ENCODE data around the gene BRS3.

BRS3 gene

DNA sequence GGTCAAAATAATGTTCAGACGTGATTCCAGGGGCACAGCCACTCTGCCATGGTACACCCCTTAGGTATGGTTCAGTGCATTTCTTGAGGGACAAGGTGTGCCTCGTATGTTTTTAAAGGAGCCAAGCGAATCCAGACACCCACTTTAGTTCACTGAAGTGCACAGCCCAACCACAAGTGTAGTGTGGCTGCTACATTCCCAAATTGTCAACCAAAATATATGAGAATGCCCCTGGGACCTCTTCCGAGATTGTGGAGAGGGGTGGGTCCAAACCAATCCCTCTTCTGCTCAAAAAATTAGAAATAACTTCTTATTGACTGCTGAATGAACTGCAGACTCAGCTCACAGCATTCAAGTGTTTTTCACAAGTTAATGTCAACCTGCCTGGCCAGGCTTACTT is 7.4 kb upstream of the BRS3 start:
- DNase-seq (ENCODE audit: low spot score), result no peak
- TF ChIP-seq, protein P1, sequence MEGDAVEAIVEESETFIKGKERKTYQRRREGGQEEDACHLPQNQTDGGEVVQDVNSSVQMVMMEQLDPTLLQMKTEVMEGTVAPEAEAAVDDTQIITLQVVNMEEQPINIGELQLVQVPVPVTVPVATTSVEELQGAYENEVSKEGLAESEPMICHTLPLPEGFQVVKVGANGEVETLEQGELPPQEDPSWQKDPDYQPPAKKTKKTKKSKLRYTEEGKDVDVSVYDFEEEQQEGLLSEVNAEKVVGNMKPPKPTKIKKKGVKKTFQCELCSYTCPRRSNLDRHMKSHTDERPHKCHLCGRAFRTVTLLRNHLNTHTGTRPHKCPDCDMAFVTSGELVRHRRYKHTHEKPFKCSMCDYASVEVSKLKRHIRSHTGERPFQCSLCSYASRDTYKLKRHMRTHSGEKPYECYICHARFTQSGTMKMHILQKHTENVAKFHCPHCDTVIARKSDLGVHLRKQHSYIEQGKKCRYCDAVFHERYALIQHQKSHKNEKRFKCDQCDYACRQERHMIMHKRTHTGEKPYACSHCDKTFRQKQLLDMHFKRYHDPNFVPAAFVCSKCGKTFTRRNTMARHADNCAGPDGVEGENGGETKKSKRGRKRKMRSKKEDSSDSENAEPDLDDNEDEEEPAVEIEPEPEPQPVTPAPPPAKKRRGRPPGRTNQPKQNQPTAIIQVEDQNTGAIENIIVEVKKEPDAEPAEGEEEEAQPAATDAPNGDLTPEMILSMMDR (IDR thresholded peaks at IDR 0.05; ENCODE audit: borderline replicate concordance, control extremely low read depth, extremely low read depth, insufficient read depth, missing control alignments), result no peak
- in situ Hi-C loops (cut with MboI; ENCODE audit: low sequenced_read_pairs, unreplicated experiment), result no loop called here

DNA sequence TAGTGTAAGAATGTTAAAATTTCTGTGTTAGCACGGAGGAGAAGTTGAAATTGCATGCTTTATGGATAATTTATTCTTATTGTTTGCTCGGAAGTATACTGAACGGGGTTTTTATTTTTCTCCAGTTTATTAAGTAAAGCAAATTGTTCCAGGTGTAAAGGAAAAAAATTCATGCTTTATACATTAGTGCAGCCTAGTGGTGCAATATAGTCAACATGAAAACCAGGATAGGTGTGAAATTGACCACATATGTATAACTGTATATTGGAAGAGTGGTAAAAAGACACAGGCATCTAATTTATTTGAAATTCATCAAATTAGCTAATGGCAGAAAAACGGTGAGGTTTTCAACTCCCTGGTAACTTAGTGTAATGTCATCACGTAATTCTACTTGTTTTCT is 959 bp downstream of the BRS3 start:
- in situ Hi-C loops (cut with MboI; ENCODE audit: low sequenced_read_pairs, unreplicated experiment), result no loop called here
- DNase-seq (ENCODE audit: low spot score), result no peak
- TF ChIP-seq, protein P1 (IDR thresholded peaks at IDR 0.05; ENCODE audit: borderline replicate concordance, control extremely low read depth, extremely low read depth, insufficient read depth, missing control alignments), result no peak

DNA sequence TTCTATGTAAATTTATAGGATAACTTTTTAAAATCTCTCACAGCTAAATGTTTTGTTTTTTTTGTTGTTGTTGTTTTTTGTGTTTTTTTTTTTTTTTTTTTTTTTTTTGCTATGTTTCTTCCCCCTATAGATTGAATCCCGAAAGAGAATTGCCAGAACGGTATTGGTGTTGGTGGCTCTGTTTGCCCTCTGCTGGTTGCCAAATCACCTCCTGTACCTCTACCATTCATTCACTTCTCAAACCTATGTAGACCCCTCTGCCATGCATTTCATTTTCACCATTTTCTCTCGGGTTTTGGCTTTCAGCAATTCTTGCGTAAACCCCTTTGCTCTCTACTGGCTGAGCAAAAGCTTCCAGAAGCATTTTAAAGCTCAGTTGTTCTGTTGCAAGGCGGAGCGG is 4.1 kb downstream of the BRS3 start:
- TF ChIP-seq, protein P1 (IDR thresholded peaks at IDR 0.05; ENCODE audit: borderline replicate concordance, control extremely low read depth, extremely low read depth, insufficient read depth, missing control alignments), result no peak
- no peak for DNase-seq (ENCODE audit: low spot score)
- in situ Hi-C loops (cut with MboI; ENCODE audit: low sequenced_read_pairs, unreplicated experiment), result no loop called here

DNA sequence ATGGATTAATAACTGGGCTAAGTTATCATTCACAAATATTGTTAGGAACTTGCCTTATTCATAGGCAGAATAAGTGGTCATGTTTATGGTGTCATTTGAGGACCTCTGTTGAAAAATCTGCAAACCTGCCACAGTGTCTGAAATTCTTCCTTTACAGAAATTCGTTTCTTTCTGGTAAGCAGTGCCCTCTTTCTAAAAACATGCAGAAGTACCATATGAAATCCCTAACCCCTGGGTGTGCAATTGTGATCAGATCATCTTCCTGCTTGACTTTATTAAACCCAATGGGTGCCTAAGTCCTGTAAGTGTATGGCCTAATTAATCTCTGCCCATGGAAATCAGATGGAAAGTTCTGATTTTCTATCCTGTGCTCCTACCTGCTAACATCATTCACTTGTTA is 5.3 kb downstream of the BRS3 start:
- in situ Hi-C loops (cut with MboI; ENCODE audit: low sequenced_read_pairs, unreplicated experiment), result no loop called here
- TF ChIP-seq, protein P1 (IDR thresholded peaks at IDR 0.05; ENCODE audit: borderline replicate concordance, control extremely low read depth, extremely low read depth, insufficient read depth, missing control alignments), result no peak
- DNase-seq (ENCODE audit: low spot score), result no peak

DNA sequence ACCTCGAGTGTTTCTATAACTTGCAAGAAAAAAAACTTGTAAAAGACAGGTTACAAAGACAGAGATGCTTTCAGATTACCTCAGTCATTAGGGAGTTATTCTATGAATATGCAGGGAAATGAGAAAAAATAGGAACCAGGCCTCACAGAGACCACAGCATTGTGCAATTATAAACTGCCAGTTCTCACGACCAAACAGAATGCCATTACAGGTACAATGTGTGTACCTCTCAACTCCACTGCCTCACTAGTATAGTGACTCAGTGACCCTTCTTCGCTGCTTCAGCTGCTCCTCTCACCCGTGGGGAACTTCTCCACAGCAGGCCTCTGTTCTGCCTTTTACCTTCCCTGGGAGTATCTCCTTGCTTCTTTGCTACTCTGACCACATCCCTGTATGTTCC is 7.3 kb downstream of the BRS3 start:
- no peak for DNase-seq (ENCODE audit: low spot score)
- TF ChIP-seq, protein P1 (IDR thresholded peaks at IDR 0.05; ENCODE audit: borderline replicate concordance, control extremely low read depth, extremely low read depth, insufficient read depth, missing control alignments), result no peak
- in situ Hi-C loops (cut with MboI; ENCODE audit: low sequenced_read_pairs, unreplicated experiment), result no loop called here

DNA sequence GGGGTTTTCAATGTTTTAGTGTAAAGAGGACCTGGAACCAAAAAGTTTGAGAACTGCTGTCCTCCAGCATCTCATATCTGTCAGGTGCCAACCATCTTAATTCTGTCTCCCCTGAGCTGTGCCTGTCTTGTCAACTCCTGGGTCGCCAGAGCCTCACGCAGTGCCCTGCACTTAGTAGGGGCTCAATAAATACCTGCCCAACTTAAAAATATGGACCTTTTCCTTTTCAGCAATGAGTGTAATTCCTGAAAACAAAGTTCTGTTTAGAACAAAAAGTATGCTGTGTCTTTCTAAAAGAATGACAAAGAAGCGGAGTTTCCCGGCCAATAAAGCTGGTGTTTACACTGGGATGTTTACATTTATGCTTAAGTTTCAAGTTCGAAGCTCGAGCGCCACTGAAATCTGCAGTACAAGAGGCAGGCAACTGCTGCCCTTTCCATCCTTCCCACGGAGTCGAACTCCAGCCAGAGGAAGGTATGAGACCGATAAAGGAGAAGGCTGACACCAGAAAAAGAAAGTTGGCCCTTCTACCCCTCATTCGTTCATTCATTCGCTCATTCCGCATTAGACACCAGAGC is 8.5 kb downstream of the BRS3 start:
- no peak for DNase-seq (ENCODE audit: low spot score)
- TF ChIP-seq, protein P1 (IDR thresholded peaks at IDR 0.05; ENCODE audit: borderline replicate concordance, control extremely low read depth, extremely low read depth, insufficient read depth, missing control alignments), result no peak
- in situ Hi-C loops (cut with MboI; ENCODE audit: low sequenced_read_pairs, unreplicated experiment), result no loop called here
